ENCODE data around the gene SLC35G6. TPM values are rescaled to one million over a fixed set of nuclear protein-coding genes. Genes with fewer than 3 reads are reported as not detected.

SLC35G6 gene
- total and polyA plus RNA-seq, 2 experiments from 2014 or later = 0.16 TPM; not detected in 1

DNA sequence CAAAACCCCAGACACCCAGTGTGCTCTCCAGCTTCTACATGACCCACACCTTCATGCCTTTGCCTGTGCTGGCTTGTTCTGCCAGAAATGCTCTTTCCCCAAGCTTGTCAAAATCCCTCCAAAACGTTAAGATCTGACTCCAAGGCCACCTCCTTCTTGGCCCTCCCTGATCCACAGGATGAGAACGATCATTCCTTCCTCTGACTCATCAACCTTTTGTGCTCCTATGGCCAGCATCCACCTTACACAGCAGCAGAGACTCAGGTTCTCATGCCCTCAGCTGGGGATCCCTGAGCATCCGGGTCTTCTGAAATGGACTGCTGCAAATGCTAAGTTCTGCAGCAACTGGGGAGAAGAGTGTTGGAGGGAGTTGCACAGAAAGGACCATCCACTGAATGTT is 4.8 kb upstream of the SLC35G6 start:
- Histone ChIP-seq H3K27me3 (ENCODE audit: insufficient read depth) (no peaks in the 10 kb centered on the region), H3K36me3 (ENCODE audit: insufficient read depth) (no peaks in the 10 kb centered on the region), H4K20me1 (replicated peaks; ENCODE audit: insufficient read depth) (peaks cover 8% of the 10 kb centered on the region; the same call in 1 of the 2 replicates), H3K4me1 (ENCODE audit: insufficient read depth) (peaks cover 20% of the 10 kb centered on the region), H3K4me3 (no peak overlapping the region), H3K27ac (ENCODE audit: low read depth) (no peak overlapping the region), H3K79me2 (replicated peaks; ENCODE audit: insufficient read depth) (peaks cover 58% of the 10 kb centered on the region), H3F3A (replicated peaks; ENCODE audit: low read depth) (0 out of 2 replicates have a peak, but pooled peaks cover 4% of the 10 kb centered on the region), H3K9me2 (ENCODE audit: insufficient read depth) (no peaks in the 10 kb centered on the region), H3K4me2 (no peak overlapping the region), H2AFZ (no peak overlapping the region)
- Mint-ChIP-seq H3K4me1 (peaks cover 35% of the 10 kb centered on the region), H3K9me3 (no peaks in the 10 kb centered on the region; the same call in 2 of the 3 replicates), H3K27ac (peak overlapping the region; percentile 16; the same call in 1 of the 2 replicates), H3K4me3 (no peak overlapping the region; the same call in 2 of the 3 replicates), H3K36me3 (ENCODE audit: low read depth) (peaks cover 5% of the 10 kb centered on the region; the same call in 1 of the 3 replicates), H3K27me3 (ENCODE audit: insufficient read depth, low read depth, poor library complexity) (peaks cover 13% of the 10 kb centered on the region)
- no peak for DNase-seq (ENCODE audit: low spot score)
- TF ChIP-seq CREB1 (CRISPR knock-in tag; IDR thresholded peaks at IDR 0.05; ENCODE audit: low read depth) = no peak
- TF ChIP-seq POLR2AphosphoS5 (IDR thresholded peaks at IDR 0.05; ENCODE audit: low read depth) = no peak
- TF ChIP-seq STAT1 (IDR thresholded peaks at IDR 0.05; ENCODE audit: unreplicated experiment) = no peak
- ATAC-seq = no peak

- Mint-ChIP-seq H3K27ac (no peak overlapping the region), H3K36me3 (ENCODE audit: low read depth) (peaks cover 5% of the 10 kb centered on the region; the same call in 1 of the 3 replicates), H3K27me3 (ENCODE audit: insufficient read depth, low read depth, poor library complexity) (peaks cover 13% of the 10 kb centered on the region), H3K4me3 (no peak overlapping the region), H3K9me3 (no peaks in the 10 kb centered on the region; the same call in 2 of the 3 replicates), H3K4me1 (peaks cover 38% of the 10 kb centered on the region)
- no peak overlapping the region for H3K27ac ChIP-seq (ENCODE audit: low read depth)
- peaks cover 8% of the 10 kb centered on the region; the same call in 1 of the 2 replicates for H4K20me1 ChIP-seq (replicated peaks; ENCODE audit: insufficient read depth)
- DNase-seq (ENCODE audit: low spot score) (no peak), ATAC-seq (no peak)
- H3K4me2 ChIP-seq = no peak overlapping the region
- H3K36me3 ChIP-seq (ENCODE audit: insufficient read depth) = no peaks in the 10 kb centered on the region
- H3K4me1 ChIP-seq (ENCODE audit: insufficient read depth) = peaks cover 21% of the 10 kb centered on the region
- H3F3A ChIP-seq (replicated peaks; ENCODE audit: low read depth) = 0 out of 2 replicates have a peak, but pooled peaks cover 4% of the 10 kb centered on the region
- H3K4me3 ChIP-seq = no peak overlapping the region
- H2AFZ ChIP-seq = no peak overlapping the region
- no peaks in the 10 kb centered on the region for H3K27me3 ChIP-seq (ENCODE audit: insufficient read depth)
- H3K79me2 ChIP-seq (replicated peaks; ENCODE audit: insufficient read depth) = peaks cover 58% of the 10 kb centered on the region
- H3K9me2 ChIP-seq (ENCODE audit: insufficient read depth) = no peaks in the 10 kb centered on the region
- no peak for TF ChIP-seq EZH2phosphoT487 (IDR thresholded peaks at IDR 0.05; ENCODE audit: unreplicated experiment)
- no peak for TF ChIP-seq CREB1 (CRISPR knock-in tag; IDR thresholded peaks at IDR 0.05; ENCODE audit: low read depth)
- TF ChIP-seq, protein P1, sequence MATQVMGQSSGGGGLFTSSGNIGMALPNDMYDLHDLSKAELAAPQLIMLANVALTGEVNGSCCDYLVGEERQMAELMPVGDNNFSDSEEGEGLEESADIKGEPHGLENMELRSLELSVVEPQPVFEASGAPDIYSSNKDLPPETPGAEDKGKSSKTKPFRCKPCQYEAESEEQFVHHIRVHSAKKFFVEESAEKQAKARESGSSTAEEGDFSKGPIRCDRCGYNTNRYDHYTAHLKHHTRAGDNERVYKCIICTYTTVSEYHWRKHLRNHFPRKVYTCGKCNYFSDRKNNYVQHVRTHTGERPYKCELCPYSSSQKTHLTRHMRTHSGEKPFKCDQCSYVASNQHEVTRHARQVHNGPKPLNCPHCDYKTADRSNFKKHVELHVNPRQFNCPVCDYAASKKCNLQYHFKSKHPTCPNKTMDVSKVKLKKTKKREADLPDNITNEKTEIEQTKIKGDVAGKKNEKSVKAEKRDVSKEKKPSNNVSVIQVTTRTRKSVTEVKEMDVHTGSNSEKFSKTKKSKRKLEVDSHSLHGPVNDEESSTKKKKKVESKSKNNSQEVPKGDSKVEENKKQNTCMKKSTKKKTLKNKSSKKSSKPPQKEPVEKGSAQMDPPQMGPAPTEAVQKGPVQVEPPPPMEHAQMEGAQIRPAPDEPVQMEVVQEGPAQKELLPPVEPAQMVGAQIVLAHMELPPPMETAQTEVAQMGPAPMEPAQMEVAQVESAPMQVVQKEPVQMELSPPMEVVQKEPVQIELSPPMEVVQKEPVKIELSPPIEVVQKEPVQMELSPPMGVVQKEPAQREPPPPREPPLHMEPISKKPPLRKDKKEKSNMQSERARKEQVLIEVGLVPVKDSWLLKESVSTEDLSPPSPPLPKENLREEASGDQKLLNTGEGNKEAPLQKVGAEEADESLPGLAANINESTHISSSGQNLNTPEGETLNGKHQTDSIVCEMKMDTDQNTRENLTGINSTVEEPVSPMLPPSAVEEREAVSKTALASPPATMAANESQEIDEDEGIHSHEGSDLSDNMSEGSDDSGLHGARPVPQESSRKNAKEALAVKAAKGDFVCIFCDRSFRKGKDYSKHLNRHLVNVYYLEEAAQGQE (IDR thresholded peaks at IDR 0.05; ENCODE audit: unreplicated experiment) = no peak
- TF ChIP-seq ETS1 (IDR thresholded peaks at IDR 0.05) = no peak
- TF ChIP-seq, protein P2, sequence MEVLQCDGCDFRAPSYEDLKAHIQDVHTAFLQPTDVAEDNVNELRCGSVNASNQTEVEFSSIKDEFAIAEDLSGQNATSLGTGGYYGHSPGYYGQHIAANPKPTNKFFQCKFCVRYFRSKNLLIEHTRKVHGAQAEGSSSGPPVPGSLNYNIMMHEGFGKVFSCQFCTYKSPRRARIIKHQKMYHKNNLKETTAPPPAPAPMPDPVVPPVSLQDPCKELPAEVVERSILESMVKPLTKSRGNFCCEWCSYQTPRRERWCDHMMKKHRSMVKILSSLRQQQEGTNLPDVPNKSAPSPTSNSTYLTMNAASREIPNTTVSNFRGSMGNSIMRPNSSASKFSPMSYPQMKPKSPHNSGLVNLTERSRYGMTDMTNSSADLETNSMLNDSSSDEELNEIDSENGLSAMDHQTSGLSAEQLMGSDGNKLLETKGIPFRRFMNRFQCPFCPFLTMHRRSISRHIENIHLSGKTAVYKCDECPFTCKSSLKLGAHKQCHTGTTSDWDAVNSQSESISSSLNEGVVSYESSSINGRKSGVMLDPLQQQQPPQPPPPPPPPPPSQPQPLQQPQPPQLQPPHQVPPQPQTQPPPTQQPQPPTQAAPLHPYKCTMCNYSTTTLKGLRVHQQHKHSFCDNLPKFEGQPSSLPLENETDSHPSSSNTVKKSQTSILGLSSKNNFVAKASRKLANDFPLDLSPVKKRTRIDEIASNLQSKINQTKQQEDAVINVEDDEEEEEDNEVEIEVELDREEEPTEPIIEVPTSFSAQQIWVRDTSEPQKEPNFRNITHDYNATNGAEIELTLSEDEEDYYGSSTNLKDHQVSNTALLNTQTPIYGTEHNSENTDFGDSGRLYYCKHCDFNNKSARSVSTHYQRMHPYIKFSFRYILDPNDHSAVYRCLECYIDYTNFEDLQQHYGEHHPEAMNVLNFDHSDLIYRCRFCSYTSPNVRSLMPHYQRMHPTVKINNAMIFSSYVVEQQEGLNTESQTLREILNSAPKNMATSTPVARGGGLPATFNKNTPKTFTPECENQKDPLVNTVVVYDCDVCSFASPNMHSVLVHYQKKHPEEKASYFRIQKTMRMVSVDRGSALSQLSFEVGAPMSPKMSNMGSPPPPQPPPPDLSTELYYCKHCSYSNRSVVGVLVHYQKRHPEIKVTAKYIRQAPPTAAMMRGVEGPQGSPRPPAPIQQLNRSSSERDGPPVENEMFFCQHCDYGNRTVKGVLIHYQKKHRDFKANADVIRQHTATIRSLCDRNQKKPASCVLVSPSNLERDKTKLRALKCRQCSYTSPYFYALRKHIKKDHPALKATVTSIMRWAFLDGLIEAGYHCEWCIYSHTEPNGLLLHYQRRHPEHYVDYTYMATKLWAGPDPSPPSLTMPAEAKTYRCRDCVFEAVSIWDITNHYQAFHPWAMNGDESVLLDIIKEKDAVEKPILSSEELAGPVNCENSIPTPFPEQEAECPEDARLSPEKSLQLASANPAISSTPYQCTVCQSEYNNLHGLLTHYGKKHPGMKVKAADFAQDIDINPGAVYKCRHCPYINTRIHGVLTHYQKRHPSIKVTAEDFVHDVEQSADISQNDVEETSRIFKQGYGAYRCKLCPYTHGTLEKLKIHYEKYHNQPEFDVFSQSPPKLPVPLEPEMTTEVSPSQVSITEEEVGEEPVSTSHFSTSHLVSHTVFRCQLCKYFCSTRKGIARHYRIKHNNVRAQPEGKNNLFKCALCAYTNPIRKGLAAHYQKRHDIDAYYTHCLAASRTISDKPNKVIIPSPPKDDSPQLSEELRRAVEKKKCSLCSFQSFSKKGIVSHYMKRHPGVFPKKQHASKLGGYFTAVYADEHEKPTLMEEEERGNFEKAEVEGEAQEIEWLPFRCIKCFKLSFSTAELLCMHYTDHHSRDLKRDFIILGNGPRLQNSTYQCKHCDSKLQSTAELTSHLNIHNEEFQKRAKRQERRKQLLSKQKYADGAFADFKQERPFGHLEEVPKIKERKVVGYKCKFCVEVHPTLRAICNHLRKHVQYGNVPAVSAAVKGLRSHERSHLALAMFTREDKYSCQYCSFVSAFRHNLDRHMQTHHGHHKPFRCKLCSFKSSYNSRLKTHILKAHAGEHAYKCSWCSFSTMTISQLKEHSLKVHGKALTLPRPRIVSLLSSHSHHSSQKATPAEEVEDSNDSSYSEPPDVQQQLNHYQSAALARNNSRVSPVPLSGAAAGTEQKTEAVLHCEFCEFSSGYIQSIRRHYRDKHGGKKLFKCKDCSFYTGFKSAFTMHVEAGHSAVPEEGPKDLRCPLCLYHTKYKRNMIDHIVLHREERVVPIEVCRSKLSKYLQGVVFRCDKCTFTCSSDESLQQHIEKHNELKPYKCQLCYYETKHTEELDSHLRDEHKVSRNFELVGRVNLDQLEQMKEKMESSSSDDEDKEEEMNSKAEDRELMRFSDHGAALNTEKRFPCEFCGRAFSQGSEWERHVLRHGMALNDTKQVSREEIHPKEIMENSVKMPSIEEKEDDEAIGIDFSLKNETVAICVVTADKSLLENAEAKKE (CRISPR knock-in tag; IDR thresholded peaks at IDR 0.05) = no peak
- TF ChIP-seq POLR2AphosphoS5 (IDR thresholded peaks at IDR 0.05; ENCODE audit: low read depth) = no peak
- TF ChIP-seq STAT1 (IDR thresholded peaks at IDR 0.05; ENCODE audit: unreplicated experiment) = no peak
- TF ChIP-seq EZH2 (IDR thresholded peaks at IDR 0.05; ENCODE audit: low read depth, unreplicated experiment) = no peak
- no peak for TF ChIP-seq NANOG (IDR thresholded peaks at IDR 0.05; ENCODE audit: borderline replicate concordance)
- no peak for TF ChIP-seq ZNF114 (CRISPR knock-in tag; IDR thresholded peaks at IDR 0.05)
- TF ChIP-seq ZNF331 (CRISPR knock-in tag; IDR thresholded peaks at IDR 0.05; ENCODE audit: low read depth) = no peak
These were observed 4.3 kb upstream of the SLC35G6 start for GRCh38 chr17:7476951-7477350.

All from GM23338 (cell line).